SK-N-SH (cell line): ENCODE measurements around the gene SARS2. TPM values are rescaled to one million over a fixed set of nuclear protein-coding genes. Genes with fewer than 3 reads are reported as not detected.

Experiments used
- CTCF ChIA-PET: fragments of 300-600, 350-600 bp; formaldehyde crosslinking; extraction: SDS; loops from one replicate; lab custom pipeline; 2021; lab: Yijun Ruan, JAX
- POLR2A ChIA-PET: fragments of 350-600 bp; sonication (Branson Sonifier 250); formaldehyde crosslinking; extraction: SDS; loops from one replicate; lab custom pipeline; 2020; ENCODE audit warnings: antibody characterized with exemption, inconsistent platforms; lab: Yijun Ruan, JAX
- DNase-seq: peaks from one replicate; pipeline ENCODE4 v3.0.0; 2012
- H2AFZ ChIP-seq: fragments of 200-600 bp; sonication (generic); 2 replicates; pipeline ENCODE4 v1.8.1; 2016; ENCODE audit warnings: antibody characterized with exemption, mild to moderate bottlenecking, low read depth
- H3F3A ChIP-seq: fragments of 200-600 bp; sonication (generic); replicated peaks from 2 replicates; pipeline ENCODE3; 2016; ENCODE audit warnings: antibody characterized with exemption, mild to moderate bottlenecking; ENCODE audit not compliant: insufficient read depth
- H3K27ac ChIP-seq, 2 experiments: fragments of 200-500 bp in 1 of 2; fragments of 200-600 bp in 1 of 2; sonication (Bioruptor generic) in 1 of 2; sonication (generic), shearing (Covaris generic) in 1 of 2; 2 replicates each; pipeline versions ENCODE4 v1.5.1 to v1.6.1; 2014 to 2016; ENCODE audit warnings: low read depth in 2 of 2, inconsistent platforms in 1 of 2, low read length in 1 of 2, mild to moderate bottlenecking in 1 of 2, mixed read lengths in 1 of 2
- H3K27me3 ChIP-seq: fragments of 200-600 bp; sonication (generic), shearing (Covaris generic); 2 replicates; pipeline ENCODE4 v1.6.1; 2016; ENCODE audit warnings: mixed run types; ENCODE audit not compliant: insufficient read depth
- H3K36me3 ChIP-seq, 2 experiments: fragments of 200-500 bp in 1 of 2; fragments of 200-600 bp in 1 of 2; sonication (Bioruptor generic) in 1 of 2; sonication (generic) in 1 of 2; replicated peaks in 1 of 2; 2 replicates each; pipeline versions ENCODE3 to v1.5.1; 2014 to 2016; ENCODE audit warnings: low read length in 1 of 2, mild to moderate bottlenecking in 1 of 2; ENCODE audit not compliant: insufficient read depth in 2 of 2, control insufficient read depth in 1 of 2
- H3K4me1 ChIP-seq, 2 experiments: fragments of 200-500 bp in 1 of 2; fragments of 200-600 bp in 1 of 2; sonication (Bioruptor generic) in 1 of 2; sonication (generic), shearing (Covaris generic) in 1 of 2; 2 replicates each; pipeline versions ENCODE4 v1.5.1 to v1.6.1; 2014 to 2016; ENCODE audit warnings: low read depth in 1 of 2, low read length in 1 of 2, mixed run types in 1 of 2; ENCODE audit not compliant: insufficient read depth in 2 of 2, control insufficient read depth in 1 of 2
- H3K4me2 ChIP-seq: fragments of 200-600 bp; sonication (generic), shearing (Covaris generic); 2 replicates; pipeline ENCODE4 v1.6.1; 2017; ENCODE audit warnings: mixed run types
- H3K4me3 ChIP-seq, 2 experiments: fragments of 200-500 bp in 1 of 2; fragments of 200-600 bp in 1 of 2; sonication (Bioruptor generic) in 1 of 2; sonication (generic), shearing (Covaris generic) in 1 of 2; 2 replicates each; pipeline versions ENCODE4 v1.5.1 to v1.8.1; 2014 to 2016; ENCODE audit warnings: low read depth in 2 of 2, inconsistent platforms in 1 of 2, low read length in 1 of 2, mild to moderate bottlenecking in 1 of 2, mixed read lengths in 1 of 2, moderate library complexity in 1 of 2
- H3K79me2 ChIP-seq: fragments of 200-600 bp; sonication (generic); 2 replicates; pipeline ENCODE4 v1.8.1; 2017; ENCODE audit warnings: mild to moderate bottlenecking; ENCODE audit not compliant: insufficient read depth
- H3K9ac ChIP-seq: fragments of 200-600 bp; sonication (generic); 2 replicates; pipeline ENCODE4 v1.6.1; 2017; ENCODE audit warnings: mixed run types
- H3K9me2 ChIP-seq: fragments of 200-600 bp; sonication (generic); 2 replicates; pipeline ENCODE4 v1.6.1; 2017; ENCODE audit warnings: mixed run types
- H3K9me3 ChIP-seq: fragments of 200-600 bp; sonication (generic); 2 replicates; pipeline ENCODE4 v1.6.1; 2017; ENCODE audit warnings: mixed run types, mild to moderate bottlenecking, moderate library complexity
- H4K20me1 ChIP-seq: fragments of 200-600 bp; sonication (generic); 2 replicates; pipeline ENCODE4 v1.6.1; 2017; ENCODE audit warnings: mild to moderate bottlenecking, mixed run types; ENCODE audit not compliant: insufficient read depth
- ELF1 ChIP-seq: IDR thresholded peaks from 2 replicates; pipeline ENCODE4 v1.4.0; 2012
- FOSL2 ChIP-seq: IDR thresholded peaks from 2 replicates; pipeline ENCODE4 v1.4.0; 2012; ENCODE audit warnings: low read depth, mild to moderate bottlenecking, moderate library complexity, borderline replicate concordance
- FOXM1 ChIP-seq: IDR thresholded peaks from 2 replicates; pipeline ENCODE4 v1.4.0; 2012; ENCODE audit warnings: low read depth, mild to moderate bottlenecking
- GATA2 ChIP-seq: sonication (generic); formaldehyde crosslinking; IDR thresholded peaks from 2 replicates; pipeline ENCODE4 v1.5.0; 2020; ENCODE audit warnings: mild to moderate bottlenecking, missing genetic modification reagents
- MAX ChIP-seq: IDR thresholded peaks from 2 replicates; pipeline ENCODE4 v1.4.0; 2012; ENCODE audit warnings: low read depth
- NFIC ChIP-seq: IDR thresholded peaks from 2 replicates; pipeline ENCODE4 v1.4.0; 2012; ENCODE audit warnings: borderline replicate concordance
- NRF1 ChIP-seq: IDR thresholded peaks from 2 replicates; pipeline ENCODE4 v1.6.1; 2012; ENCODE audit warnings: low read depth, mild to moderate bottlenecking, low read length
- RAD21 ChIP-seq: IDR thresholded peaks from 2 replicates; pipeline ENCODE4 v1.6.1; 2012; ENCODE audit warnings: mild to moderate bottlenecking, low read length
- RCOR1 ChIP-seq: fragments of 150-350 bp; IDR thresholded peaks from 2 replicates; pipeline ENCODE4 v1.6.1; 2017; ENCODE audit warnings: antibody characterized with exemption, low read length
- RFX5 ChIP-seq: IDR thresholded peaks from 2 replicates; pipeline ENCODE4 v1.6.1; 2012; ENCODE audit warnings: mild to moderate bottlenecking, improper control_type of control experiment, low read length
- RXRA ChIP-seq: IDR thresholded peaks from 2 replicates; pipeline ENCODE4 v1.4.0; 2012; ENCODE audit warnings: low read depth, mild to moderate bottlenecking, borderline replicate concordance
- SIN3A ChIP-seq: IDR thresholded peaks from 2 replicates; pipeline ENCODE4 v1.6.1; 2012; ENCODE audit warnings: low read depth, mild to moderate bottlenecking, low read length, moderate library complexity, borderline replicate concordance
- SMC3 ChIP-seq: IDR thresholded peaks from 2 replicates; pipeline ENCODE4 v1.6.1; 2012; ENCODE audit warnings: low read depth, low read length, improper control_type of control experiment
- TAF1 ChIP-seq: IDR thresholded peaks from 2 replicates; pipeline ENCODE4 v1.6.1; 2012; ENCODE audit warnings: low read depth, mild to moderate bottlenecking, low read length, moderate library complexity, borderline replicate concordance
- USF1 ChIP-seq: IDR thresholded peaks from 2 replicates; pipeline ENCODE4 v1.4.0; 2012; ENCODE audit warnings: low read depth, borderline replicate concordance
- WGBS: methylation state at CpG from one replicate; pipeline ENCODE4 v1.1.6; 2017; ENCODE audit warnings: low lambda C conversion rate; 5-methylcytosine and 5-hydroxymethylcytosine counted together
- polyA plus RNA-seq, 3 experiments: library from polyadenylated mRNA; depleted of rRNA; stranded (reverse); fragments of >200 nt; gene quantifications; 2 replicates each; pipeline ENCODE4 v1.2.3, GENCODE V29; 2012
- TF ChIP-seq, protein P1 (sequence below): fragments of 150-350 bp; IDR thresholded peaks from 2 replicates; pipeline ENCODE4 v1.6.1; 2016; ENCODE audit warnings: mild to moderate bottlenecking, low read depth, low read length
- TF ChIP-seq, protein P2 (sequence below): IDR thresholded peaks from 2 replicates; pipeline ENCODE4 v1.4.0; 2012; ENCODE audit warnings: low read depth, borderline replicate concordance
- TF ChIP-seq, protein P3 (sequence below): IDR thresholded peaks from 2 replicates; pipeline ENCODE4; 2012

SARS2 gene
- polyA plus RNA-seq, 1 of the 3 experiments (the other 2 are of a cell fraction), result 36.5 TPM

DNA sequence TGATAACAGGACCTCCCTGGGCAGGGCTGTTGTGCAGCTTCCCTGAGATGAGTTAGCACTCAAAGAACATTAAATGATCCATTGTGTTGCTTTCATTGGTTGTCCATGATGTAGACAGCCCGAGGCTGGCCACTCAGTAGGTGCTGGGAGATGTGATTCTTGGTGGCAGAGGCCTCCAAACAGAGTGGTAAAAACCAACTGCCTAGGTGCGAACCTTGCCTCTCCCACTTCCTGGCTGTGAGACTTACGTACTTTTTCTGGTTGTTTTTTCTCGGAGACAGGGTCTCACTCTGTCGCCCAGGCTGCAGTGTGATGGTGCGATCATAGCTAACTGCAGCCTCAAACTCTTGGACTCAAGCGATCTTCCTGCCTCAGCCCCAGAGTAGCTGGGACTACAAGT lies 6.2 kb downstream of the SARS2 start:
- ChIA-PET POLR2A (no interaction called here), CTCF (no interaction called here)
- no peaks in the 10 kb centered on the region for H3K27me3 ChIP-seq
- H3K27ac ChIP-seq, result no peak overlapping the region
- WGBS, result 88% methylated on average over 7 of the region's 7 CpGs
- peaks cover 18% of the 10 kb centered on the region; the same call in 1 of the 2 replicates for H3K79me2 ChIP-seq
- TF ChIP-seq MAX, result no peak
- no peak for TF ChIP-seq USF1
- TF ChIP-seq ELF1, result no peak
- no peak for TF ChIP-seq RFX5
- no peak for TF ChIP-seq GATA2 (CRISPR knock-in tag)
- TF ChIP-seq, protein P1, sequence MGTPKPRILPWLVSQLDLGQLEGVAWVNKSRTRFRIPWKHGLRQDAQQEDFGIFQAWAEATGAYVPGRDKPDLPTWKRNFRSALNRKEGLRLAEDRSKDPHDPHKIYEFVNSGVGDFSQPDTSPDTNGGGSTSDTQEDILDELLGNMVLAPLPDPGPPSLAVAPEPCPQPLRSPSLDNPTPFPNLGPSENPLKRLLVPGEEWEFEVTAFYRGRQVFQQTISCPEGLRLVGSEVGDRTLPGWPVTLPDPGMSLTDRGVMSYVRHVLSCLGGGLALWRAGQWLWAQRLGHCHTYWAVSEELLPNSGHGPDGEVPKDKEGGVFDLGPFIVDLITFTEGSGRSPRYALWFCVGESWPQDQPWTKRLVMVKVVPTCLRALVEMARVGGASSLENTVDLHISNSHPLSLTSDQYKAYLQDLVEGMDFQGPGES, result no peak
- TF ChIP-seq RCOR1, result no peak
- TF ChIP-seq, protein P2, sequence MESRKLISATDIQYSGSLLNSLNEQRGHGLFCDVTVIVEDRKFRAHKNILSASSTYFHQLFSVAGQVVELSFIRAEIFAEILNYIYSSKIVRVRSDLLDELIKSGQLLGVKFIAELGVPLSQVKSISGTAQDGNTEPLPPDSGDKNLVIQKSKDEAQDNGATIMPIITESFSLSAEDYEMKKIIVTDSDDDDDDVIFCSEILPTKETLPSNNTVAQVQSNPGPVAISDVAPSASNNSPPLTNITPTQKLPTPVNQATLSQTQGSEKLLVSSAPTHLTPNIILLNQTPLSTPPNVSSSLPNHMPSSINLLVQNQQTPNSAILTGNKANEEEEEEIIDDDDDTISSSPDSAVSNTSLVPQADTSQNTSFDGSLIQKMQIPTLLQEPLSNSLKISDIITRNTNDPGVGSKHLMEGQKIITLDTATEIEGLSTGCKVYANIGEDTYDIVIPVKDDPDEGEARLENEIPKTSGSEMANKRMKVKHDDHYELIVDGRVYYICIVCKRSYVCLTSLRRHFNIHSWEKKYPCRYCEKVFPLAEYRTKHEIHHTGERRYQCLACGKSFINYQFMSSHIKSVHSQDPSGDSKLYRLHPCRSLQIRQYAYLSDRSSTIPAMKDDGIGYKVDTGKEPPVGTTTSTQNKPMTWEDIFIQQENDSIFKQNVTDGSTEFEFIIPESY, result no peak
- TF ChIP-seq NRF1, result no peak
- TF ChIP-seq, all 33 proteins: peak for 0
- Histone ChIP-seq H3K4me1 (no peaks in the 10 kb centered on the region), H3K4me2 (no peak overlapping the region), H4K20me1 (no peaks in the 10 kb centered on the region), H3K9ac (no peak overlapping the region), H3F3A (peaks cover 3% of the 10 kb centered on the region), H3K4me3 (no peak overlapping the region), H2AFZ (no peak overlapping the region), H3K9me3 (no peaks in the 10 kb centered on the region), H3K9me2 (no peaks in the 10 kb centered on the region), H3K36me3 (peaks cover 12 to 17% of the 10 kb centered on the region in 2 experiments)
- no peak for DNase-seq

DNA sequence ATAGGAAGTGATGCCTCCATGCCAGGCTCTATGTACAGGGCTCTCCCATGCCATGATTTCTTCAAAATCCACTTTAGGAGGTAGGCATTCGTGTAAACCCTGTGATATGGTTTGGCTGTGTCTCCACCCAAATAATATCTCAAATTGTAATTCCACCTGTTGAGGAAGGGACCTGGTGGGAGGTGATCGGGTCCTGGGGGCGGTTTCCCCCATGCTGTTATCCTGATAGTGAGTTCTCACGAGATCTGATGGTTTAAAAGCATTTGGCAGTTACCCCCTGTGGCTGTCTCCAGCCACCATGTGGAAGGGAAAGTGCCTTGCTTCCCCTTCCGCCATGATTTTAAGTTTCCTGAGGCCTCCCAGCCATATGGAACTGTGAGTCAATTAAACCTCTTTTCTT lies 8.1 kb downstream of the SARS2 start:
- no peak overlapping the region for H3K4me3 ChIP-seq
- H3K9me2 ChIP-seq, result no peaks in the 10 kb centered on the region
- H3K4me2 ChIP-seq, result no peak overlapping the region
- H4K20me1 ChIP-seq, result no peaks in the 10 kb centered on the region
- H3F3A ChIP-seq, result no peaks in the 10 kb centered on the region
- 94% methylated on average over 5 of the region's 5 CpGs for WGBS
- H3K36me3 ChIP-seq, result peaks cover 4 to 17% of the 10 kb centered on the region in 2 experiments
- H2AFZ ChIP-seq, result no peak overlapping the region
- H3K9ac ChIP-seq, result no peak overlapping the region
- H3K79me2 ChIP-seq, result no peaks in the 10 kb centered on the region
- TF ChIP-seq SIN3A (no peak), SMC3 (no peak), FOXM1 (no peak), TAF1 (no peak), FOSL2 (no peak), USF1 (no peak), RAD21 (no peak), RXRA (no peak), RFX5 (no peak), NFIC (no peak)
- TF ChIP-seq, protein P3, sequence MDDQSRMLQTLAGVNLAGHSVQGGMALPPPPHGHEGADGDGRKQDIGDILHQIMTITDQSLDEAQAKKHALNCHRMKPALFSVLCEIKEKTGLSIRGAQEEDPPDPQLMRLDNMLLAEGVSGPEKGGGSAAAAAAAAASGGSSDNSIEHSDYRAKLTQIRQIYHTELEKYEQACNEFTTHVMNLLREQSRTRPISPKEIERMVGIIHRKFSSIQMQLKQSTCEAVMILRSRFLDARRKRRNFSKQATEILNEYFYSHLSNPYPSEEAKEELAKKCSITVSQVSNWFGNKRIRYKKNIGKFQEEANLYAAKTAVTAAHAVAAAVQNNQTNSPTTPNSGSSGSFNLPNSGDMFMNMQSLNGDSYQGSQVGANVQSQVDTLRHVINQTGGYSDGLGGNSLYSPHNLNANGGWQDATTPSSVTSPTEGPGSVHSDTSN, result no peak
- TF ChIP-seq, protein P2, result no peak
- H3K27me3 ChIP-seq, result no peaks in the 10 kb centered on the region
- CTCF ChIA-PET, result no interaction called here
- H3K4me1 ChIP-seq, result peaks cover 0 to 8% of the 10 kb centered on the region in 2 experiments; a peak in 1 of 4 replicates
- no peak for DNase-seq
- no peaks in the 10 kb centered on the region for H3K9me3 ChIP-seq
- POLR2A ChIA-PET, result no interaction called here
- no peak overlapping the region for H3K27ac ChIP-seq
